ENCODE data around the gene GALNT2.

The GALNT2 gene

DNA sequence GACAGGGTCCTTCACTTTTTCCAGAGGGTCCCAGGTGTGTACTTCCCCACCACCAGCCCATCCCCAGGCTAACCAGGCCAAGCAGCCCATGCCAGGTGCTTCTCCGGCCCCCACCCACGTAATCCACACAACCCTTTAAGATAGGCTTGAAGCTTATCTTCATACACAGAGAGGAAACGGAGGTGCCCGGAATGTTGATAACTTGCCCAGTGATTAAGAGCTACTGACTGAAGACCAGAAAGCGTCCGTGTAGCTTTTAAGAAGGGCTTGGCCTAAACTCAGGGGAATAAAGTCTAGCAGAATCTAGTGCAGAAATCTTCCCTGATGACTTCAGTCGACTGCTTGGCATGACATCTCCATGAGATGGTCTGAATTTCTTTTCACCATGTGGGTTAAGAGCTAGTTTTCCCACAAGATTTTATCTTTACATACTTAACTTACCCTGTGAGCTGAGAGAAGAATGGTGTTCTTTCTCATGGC lies 138.7 kb downstream of the GALNT2 start:
- no peak overlapping the region for H3K4me3 ChIP-seq (ENCODE audit: low read depth, low read length)
- TF ChIP-seq, protein P1, sequence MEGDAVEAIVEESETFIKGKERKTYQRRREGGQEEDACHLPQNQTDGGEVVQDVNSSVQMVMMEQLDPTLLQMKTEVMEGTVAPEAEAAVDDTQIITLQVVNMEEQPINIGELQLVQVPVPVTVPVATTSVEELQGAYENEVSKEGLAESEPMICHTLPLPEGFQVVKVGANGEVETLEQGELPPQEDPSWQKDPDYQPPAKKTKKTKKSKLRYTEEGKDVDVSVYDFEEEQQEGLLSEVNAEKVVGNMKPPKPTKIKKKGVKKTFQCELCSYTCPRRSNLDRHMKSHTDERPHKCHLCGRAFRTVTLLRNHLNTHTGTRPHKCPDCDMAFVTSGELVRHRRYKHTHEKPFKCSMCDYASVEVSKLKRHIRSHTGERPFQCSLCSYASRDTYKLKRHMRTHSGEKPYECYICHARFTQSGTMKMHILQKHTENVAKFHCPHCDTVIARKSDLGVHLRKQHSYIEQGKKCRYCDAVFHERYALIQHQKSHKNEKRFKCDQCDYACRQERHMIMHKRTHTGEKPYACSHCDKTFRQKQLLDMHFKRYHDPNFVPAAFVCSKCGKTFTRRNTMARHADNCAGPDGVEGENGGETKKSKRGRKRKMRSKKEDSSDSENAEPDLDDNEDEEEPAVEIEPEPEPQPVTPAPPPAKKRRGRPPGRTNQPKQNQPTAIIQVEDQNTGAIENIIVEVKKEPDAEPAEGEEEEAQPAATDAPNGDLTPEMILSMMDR (conservative IDR thresholded peaks at IDR 0.05; ENCODE audit: low read depth, low read length): no peak

GRCh38 chr1:230206207-230206606 lies 139.2 kb downstream of the GALNT2 start:
- TF ChIP-seq, protein P1 (conservative IDR thresholded peaks at IDR 0.05; ENCODE audit: low read depth, low read length): no peak
- DNase-seq (ENCODE audit: low read depth): no peak
- no peak overlapping the region for H3K4me3 ChIP-seq (ENCODE audit: low read depth, low read length)

More for the DNA sequence above, 138.7 kb downstream of the GALNT2 start:
- DNase-seq (ENCODE audit: low read depth): no peak

DNA sequence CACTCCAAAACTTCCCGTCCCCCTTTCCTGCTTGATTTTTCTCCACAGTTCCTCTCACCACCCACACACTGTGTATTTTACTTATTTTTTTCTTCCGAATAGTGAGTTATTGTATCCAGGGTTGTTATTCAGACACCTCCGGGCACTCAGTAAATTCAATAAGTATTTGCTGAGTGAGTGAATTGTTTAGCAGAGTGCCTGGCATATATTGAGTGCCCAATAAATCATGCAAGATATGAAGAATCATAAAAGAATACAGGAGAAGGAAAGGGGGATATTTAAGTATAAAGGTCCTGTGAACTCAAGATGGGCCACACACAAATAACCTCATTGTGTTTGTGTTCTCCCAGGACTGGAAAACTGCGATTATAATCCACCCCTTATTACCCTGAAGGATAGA lies 139.9 kb downstream of the GALNT2 start:
- H3K4me3 ChIP-seq (ENCODE audit: low read depth, low read length): no peak overlapping the region
- TF ChIP-seq, protein P1 (conservative IDR thresholded peaks at IDR 0.05; ENCODE audit: low read depth, low read length): no peak
- DNase-seq (ENCODE audit: low read depth): no peak

DNA sequence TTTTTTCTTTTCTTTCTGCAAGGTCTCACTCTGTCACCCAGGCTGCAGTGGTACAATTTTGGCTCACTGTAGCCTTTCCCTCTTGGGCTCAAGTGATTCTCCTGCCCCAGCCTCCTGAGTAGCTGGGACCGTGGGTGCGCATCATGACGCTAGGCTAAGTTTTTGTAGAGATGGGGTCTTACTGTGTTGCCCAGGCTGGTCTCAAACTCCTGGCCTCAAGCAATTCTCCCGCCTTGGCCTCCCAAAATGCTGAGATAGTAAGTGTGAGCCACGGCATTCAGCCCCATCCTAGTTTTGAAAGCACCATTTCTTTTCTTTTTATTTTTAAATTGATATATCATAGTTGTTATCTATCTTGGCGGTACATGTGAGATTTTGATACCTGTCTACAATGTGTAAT lies 140.6 kb downstream of the GALNT2 start:
- no peak overlapping the region for H3K4me3 ChIP-seq (ENCODE audit: low read depth, low read length)
- no peak for DNase-seq (ENCODE audit: low read depth)
- TF ChIP-seq, protein P1 (conservative IDR thresholded peaks at IDR 0.05; ENCODE audit: low read depth, low read length): no peak

GRCh38 chr1:230208619-230209261 lies 141.7 kb downstream of the GALNT2 start:
- DNase-seq (ENCODE audit: low read depth): no peak
- TF ChIP-seq, protein P1 (conservative IDR thresholded peaks at IDR 0.05; ENCODE audit: low read depth, low read length): no peak

GRCh38 chr1:230210326-230210980 lies 143.4 kb downstream of the GALNT2 start:
- TF ChIP-seq, protein P1 (conservative IDR thresholded peaks at IDR 0.05; ENCODE audit: low read depth, low read length): no peak
- no peak overlapping the region for H3K4me3 ChIP-seq (ENCODE audit: low read depth, low read length)
- no peak for DNase-seq (ENCODE audit: low read depth)

More at GRCh38 chr1:230208619-230209261, 141.7 kb downstream of the GALNT2 start:
- no peak overlapping the region for H3K4me3 ChIP-seq (ENCODE audit: low read depth, low read length)

GRCh38 chr1:230210981-230211336 lies 143.9 kb downstream of the GALNT2 start:
- DNase-seq (ENCODE audit: low read depth): no peak
- TF ChIP-seq, protein P1 (conservative IDR thresholded peaks at IDR 0.05; ENCODE audit: low read depth, low read length): no peak
- H3K4me3 ChIP-seq (ENCODE audit: low read depth, low read length): no peak overlapping the region
